WI38 (cell line): ENCODE measurements around the gene SUCLG2.

Source experiments
- H3K4me3 ChIP-seq: 2 replicates; pipeline ENCODE4 v1.5.1; 2011; ENCODE audit warnings: low read depth, mild to moderate bottlenecking, control low read depth, low read length
- TF ChIP-seq, protein P1 (sequence below): IDR thresholded peaks from 2 replicates; pipeline ENCODE4 v1.5.1; 2012; ENCODE audit warnings: low read depth, mild to moderate bottlenecking, control low read depth, low read length

The SUCLG2 gene

DNA sequence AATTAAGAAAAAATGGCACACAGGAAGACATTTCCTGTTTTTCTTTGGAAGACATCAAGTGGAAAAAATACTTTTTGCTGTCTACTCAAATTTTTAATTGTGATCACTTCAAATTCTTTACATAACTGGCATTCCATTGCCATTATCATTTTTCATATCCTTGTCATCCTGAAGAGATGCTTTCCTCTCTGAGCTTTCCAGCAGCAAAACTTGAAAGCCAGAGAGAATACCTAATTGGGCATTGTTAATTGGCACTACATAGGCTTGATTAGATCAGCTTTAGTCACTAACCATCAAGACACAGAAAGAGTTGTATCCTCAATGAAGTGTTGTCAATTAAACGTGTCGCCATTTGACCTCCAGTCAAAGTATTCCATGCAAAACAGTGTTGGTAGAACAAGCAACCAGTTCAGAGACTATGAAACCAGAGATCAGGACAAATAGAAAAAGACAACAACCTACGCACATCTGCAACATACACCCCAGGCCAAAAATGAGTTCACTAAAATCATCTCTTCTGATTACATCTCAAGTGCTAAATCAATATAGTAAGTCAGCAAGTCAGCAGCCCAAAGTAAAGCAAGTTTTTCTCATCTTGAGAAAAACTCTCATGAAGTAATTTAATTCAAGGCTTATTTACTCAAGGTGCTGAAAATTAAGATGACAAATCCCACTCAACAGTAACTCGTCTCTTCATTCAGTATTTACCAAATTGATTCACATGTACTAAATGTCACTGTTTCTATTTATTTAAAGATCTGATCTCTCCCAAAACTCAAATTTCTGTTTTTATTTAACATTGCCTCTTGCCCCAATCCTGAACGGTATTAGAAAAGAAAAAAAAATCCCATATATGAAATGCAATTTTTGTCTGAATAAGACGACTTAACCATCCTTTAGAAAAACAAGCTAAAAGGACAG is 123.0 kb downstream of the SUCLG2 start:
- TF ChIP-seq, protein P1, sequence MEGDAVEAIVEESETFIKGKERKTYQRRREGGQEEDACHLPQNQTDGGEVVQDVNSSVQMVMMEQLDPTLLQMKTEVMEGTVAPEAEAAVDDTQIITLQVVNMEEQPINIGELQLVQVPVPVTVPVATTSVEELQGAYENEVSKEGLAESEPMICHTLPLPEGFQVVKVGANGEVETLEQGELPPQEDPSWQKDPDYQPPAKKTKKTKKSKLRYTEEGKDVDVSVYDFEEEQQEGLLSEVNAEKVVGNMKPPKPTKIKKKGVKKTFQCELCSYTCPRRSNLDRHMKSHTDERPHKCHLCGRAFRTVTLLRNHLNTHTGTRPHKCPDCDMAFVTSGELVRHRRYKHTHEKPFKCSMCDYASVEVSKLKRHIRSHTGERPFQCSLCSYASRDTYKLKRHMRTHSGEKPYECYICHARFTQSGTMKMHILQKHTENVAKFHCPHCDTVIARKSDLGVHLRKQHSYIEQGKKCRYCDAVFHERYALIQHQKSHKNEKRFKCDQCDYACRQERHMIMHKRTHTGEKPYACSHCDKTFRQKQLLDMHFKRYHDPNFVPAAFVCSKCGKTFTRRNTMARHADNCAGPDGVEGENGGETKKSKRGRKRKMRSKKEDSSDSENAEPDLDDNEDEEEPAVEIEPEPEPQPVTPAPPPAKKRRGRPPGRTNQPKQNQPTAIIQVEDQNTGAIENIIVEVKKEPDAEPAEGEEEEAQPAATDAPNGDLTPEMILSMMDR: no peak
- no peak overlapping the region for H3K4me3 ChIP-seq

DNA sequence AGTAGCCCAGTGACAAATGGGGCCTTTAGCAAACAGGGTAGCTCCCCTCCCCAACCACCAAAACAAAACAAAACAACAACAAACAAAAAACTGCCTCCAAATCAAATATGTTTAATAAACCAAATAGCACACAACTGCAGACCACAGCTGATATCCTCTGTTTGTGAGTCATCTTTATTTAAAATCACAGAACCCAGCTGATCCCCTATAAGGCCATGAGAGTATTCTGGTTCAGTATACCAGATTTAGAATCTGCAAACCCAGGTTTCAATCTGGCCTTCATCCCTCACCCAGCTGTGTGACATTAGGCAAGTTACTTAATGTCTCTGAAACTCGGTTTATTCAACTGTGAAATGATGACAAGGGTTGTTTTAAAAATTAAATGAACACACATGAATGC is 124.5 kb downstream of the SUCLG2 start:
- TF ChIP-seq, protein P1: no peak
- H3K4me3 ChIP-seq: no peak overlapping the region

DNA sequence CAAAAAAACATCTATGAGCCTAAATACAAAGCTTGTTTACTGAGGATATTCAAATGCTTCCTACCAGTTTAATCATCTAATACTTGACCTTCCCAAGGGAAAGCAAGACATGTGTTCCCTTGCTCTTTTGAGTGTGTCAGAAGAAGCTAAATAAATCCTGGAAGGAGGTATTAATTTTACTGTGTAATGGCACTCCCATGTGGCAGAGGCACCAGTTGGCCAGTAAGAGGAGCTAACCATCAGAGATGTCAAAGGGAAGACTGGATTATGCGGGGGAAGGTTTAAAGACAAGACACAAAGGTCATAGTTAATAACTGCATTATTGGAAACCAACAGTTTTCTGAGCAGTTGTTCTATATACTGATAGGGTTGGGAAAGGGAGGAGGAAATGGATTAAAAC is 125.1 kb downstream of the SUCLG2 start:
- TF ChIP-seq, protein P1: no peak
- H3K4me3 ChIP-seq: no peak overlapping the region

DNA sequence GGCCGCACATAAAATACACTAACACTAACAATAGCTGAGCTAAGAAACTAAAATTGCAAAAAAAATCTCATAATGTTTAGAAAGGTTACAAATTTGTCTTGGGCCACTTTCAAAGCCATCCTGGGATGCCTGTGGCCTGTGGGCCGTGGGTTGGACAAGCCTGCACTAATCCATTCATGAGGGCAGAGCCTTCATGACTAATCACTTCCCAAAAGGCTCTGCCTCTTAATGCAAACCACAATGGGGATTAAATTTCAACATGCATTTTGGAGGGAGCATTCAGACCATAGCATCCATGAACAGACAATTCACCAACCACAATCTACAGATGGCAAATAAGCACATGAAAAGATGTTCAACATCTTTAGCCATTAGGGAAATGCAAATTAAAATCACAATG is 128.2 kb downstream of the SUCLG2 start:
- TF ChIP-seq, protein P1: no peak
- no peak overlapping the region for H3K4me3 ChIP-seq

DNA sequence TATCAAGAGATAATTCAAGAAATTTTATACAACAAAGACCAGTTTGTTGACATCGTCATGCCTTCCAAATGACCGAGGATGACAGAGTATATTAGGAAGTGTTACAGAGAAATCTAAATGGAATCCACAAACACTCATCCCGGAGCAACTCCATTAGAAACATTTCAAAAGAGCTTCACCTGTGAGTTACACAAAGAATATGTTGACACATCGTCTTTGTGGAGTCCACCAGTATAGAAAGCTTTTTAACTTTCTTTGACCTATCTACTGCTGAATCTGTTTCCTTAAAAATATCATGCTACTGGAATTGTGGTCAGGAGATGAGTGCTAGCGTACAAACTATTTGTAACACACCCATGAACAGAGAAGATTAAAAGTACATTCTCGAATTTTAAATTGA is 130.4 kb downstream of the SUCLG2 start:
- TF ChIP-seq, protein P1: no peak

DNA sequence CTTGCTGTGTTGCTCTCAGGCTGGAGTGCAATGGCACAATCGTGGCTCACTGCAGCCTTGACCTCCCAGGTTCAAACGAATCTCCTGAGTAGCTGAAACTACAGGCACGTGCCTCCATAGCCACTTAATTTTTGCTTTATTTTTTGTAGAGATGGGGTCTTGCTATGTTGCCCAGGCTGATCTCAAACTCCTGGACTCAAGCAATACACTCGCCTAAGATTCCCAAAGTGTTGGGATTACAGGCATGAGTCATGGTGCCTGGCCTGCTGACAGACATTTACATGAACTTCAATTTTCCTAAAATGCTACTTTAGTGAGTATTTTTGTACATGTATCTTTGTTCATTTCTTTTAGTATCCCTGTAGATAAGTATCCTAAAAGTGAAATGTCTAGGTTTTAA is 132.3 kb downstream of the SUCLG2 start:
- TF ChIP-seq, protein P1: no peak
- H3K4me3 ChIP-seq: no peak overlapping the region

More for the DNA sequence above, 130.4 kb downstream of the SUCLG2 start:
- H3K4me3 ChIP-seq: no peak overlapping the region

DNA sequence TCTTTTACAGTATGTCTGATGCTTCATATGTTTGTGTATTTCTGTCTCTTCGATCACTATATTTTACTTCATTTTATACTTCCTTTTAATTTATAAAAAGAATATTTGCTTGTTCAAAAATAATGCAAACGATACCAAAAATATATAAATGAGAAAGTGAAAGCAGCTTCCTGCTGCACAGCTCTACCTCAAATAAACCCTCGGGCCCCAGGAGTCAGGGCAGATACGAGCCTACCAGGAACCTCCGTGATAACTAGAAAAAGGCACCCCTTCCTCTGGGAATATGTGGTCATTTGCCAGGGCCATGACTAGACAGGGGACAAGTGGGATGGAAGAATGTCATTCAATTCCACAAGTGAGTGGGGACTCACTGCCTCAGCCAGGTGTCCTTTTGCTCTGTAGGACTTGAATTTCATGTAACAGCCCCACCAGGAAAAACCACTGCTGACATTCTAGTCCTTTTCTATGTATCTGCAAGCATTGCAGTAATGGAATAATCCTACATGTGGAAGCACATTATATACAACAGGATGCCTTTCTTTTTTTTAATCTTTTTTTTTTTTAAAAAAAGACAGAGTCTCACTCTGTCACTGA is 133.3 kb downstream of the SUCLG2 start:
- H3K4me3 ChIP-seq: no peak overlapping the region
- TF ChIP-seq, protein P1: no peak
